Measurements from ENCODE around the gene CCDC191.

Gene CCDC191

GRCh38 chr3:113914646-113915045 lies 141.7 kb downstream of the CCDC191 start:
- no peak overlapping the region for H3K4me3 ChIP-seq (ENCODE audit: low read depth, low read length)
- no peak for DNase-seq (ENCODE audit: low read depth)
- TF ChIP-seq CTCF (IDR thresholded peaks at IDR 0.05; ENCODE audit: control insufficient read depth, extremely low read depth, insufficient read depth), result no peak

Data from LNCaP clone FGC (cell line).